HG03520 (cell line): ENCODE measurements around the gene MYH7B.

ENCODE experiments used
- ATAC-seq: cut with Tn5 transposase; IDR thresholded peaks from one replicate; pipeline ENCODE4 v1.9.1; 2021; ENCODE audit warnings: mild to moderate bottlenecking, moderate library complexity; ENCODE audit not compliant: unreplicated experiment

MYH7B gene

GRCh38 chr20:34955231-34956040 is at the start of gene MYH7B, which contains the start of gene GSS:
MYH7B (plus strand) TSS chr20:34955868; CDS start chr20:34978006, 22,138 bp downstream.
GSS (minus strand) TSS chr20:34955806; CDS start chr20:34951852, 3,954 bp downstream.
- peak; percentile 71 for ATAC-seq

GRCh38 chr20:34907616-34908469 is 47.8 kb upstream of the MYH7B start:
- no peak for ATAC-seq

DNA sequence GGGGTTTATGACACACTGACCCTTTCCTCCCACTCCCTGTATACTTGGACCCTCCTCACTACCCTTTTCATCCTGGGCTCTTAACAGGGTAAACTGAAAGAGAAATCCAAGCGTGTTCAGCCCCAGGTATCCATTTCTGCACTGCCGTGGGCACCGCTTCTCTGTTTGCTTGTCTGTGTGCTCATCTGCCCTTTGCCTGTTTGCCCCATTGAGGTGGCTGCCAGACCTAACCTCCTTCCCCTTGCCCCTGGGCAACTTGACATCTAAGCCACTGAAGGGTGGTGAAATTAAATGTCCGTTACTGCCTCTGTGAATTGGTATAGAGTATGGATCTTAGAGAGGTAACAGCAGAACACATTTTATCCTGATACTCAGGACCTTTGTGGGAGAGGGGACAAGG is 40.5 kb upstream of the MYH7B start:
- ATAC-seq, result no peak

DNA sequence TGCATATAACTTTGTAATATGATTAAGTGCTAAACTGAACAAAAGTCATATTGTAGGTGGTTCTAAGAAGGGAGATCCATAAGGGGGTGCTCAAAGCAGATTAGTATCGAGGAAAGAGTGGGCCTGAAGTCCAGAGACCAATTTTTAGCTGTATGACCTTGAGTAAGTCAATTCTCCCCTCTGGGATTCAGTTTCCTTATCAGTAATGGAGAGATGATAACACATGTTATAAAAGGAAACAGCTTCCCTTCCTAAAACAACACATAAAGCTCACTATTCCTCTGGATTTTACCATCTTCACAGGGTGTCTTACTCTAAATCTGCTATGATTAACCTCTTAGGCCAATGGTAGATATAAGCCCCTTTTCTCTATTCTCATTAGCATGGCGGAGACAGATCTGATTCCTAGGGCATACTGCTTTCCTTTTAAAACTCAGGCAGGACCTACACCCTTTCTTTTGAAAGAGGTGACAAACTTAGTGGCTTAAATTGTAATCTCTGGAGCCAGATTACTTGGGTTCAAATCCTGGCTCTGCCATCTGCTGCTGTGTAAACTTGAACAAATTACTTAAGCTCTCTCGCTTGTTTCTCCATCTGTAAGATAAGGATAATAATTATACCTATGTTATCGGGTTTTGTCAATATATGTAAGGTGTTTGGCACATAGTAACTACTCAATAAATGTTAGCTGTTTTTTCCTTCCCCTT is 39.8 kb upstream of the MYH7B start:
- ATAC-seq, result no peak

GRCh38 chr20:34916774-34917354 is 38.8 kb upstream of the MYH7B start:
- ATAC-seq, result no peak

DNA sequence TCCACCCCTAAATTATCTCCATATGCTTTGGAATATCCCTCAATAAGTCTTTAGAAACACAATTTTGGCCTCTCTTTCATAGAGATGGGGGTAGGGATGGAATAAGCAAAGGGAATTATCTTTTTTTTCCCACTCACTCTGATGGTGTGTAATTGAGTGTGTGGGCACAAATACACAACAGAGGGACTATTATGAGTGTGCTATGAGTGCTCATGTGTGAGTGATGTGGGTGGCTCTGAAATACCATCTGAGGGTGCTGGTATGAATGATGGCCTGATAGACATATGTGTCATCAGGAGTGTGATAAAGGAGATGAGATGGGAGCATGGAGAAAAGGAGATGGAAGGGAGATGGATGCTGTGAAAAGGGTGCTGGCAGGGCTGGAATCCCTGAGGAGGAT is 35.6 kb upstream of the MYH7B start:
- no peak for ATAC-seq

- ATAC-seq, result no peak
These were observed 34.2 kb upstream of the MYH7B start for GRCh38 chr20:34921436-34921835.

GRCh38 chr20:34922654-34923381 is 32.9 kb upstream of the MYH7B start:
- ATAC-seq, result no peak

- ATAC-seq, result no peak
These were observed 32.3 kb upstream of the MYH7B start for GRCh38 chr20:34923414-34923813.

GRCh38 chr20:34925341-34925740 is 30.3 kb upstream of the MYH7B start:
- no peak for ATAC-seq

GRCh38 chr20:34925981-34926380 is 29.7 kb upstream of the MYH7B start:
- ATAC-seq, result no peak

GRCh38 chr20:34926581-34926980 is 29.1 kb upstream of the MYH7B start:
- no peak for ATAC-seq

GRCh38 chr20:34927736-34928135 is 27.9 kb upstream of the MYH7B start:
- ATAC-seq, result no peak

GRCh38 chr20:34928411-34928810 is 27.3 kb upstream of the MYH7B start:
- no peak for ATAC-seq

DNA sequence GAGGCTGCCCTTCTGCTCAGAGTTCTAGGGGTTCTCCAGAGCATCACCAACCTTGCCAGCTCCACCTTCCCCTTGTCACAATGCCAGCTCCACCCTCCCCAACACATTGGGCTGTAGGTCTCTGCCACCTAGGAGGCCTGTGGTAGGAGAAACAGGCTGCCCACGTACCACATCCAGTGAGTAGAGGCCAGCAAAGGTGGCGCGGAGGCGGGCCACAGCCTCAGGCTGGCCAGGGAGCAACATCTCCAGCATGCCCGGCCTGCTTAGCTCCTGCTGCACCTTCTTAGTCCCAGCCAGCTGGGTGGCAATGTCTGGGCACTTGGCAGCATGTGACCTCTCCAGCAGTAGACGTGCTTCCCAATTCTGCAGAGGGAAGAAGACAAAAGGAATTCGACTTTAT is 23.9 kb upstream of the MYH7B start:
- ATAC-seq, result no peak

DNA sequence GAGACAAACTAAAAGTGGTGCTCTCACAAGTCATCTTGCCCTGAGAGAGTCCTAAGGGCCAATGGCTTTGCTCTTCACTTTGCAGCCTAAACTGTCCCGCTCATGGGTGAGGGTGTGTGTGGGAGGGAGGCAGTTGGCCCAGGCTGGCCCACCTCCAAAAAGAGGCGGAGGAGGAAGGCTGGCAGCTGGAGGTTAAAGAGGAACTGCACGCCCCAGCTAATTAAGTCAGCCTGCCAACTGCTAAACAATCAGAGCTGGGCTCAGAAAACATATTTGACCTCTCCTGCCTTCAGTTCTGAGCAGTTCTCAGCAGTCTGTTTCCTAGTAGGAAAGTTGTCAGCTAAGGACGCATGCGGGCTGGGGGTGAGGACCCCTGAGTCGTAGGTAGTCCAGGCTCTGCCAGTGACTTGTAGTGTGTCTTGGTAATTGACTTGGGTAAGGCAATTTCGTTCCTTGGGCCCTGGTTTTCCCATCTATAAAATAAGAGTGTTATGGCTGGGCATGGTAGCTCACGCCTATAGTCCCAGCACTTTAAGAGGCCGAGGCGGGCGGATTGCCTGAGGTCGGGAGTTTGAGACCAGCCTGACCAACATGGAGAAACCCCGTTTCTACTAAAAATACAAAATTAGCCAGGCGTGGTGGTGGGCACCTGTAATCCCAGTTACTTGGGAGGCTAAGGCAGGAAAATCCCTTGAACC is 17.1 kb upstream of the MYH7B start:
- no peak for ATAC-seq

DNA sequence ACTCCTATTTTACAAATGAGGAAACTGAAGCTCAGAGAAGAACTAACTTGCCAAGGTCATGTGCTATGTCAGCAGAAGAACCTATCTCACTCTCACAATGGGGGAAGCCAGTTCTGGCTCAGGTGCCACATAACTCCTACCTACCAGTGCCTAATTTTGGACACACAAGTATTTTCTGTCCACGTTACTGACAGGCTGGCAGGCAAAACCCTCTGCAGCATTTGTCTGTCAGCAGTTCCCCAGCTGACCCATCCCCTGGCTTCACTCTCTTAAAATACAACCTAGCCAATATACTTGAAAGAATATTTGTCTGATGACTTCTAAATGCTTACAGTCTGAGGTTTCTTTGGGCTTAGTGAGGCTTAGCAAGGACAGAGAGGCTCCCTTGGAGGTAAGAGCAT is 15.6 kb upstream of the MYH7B start:
- no peak for ATAC-seq

DNA sequence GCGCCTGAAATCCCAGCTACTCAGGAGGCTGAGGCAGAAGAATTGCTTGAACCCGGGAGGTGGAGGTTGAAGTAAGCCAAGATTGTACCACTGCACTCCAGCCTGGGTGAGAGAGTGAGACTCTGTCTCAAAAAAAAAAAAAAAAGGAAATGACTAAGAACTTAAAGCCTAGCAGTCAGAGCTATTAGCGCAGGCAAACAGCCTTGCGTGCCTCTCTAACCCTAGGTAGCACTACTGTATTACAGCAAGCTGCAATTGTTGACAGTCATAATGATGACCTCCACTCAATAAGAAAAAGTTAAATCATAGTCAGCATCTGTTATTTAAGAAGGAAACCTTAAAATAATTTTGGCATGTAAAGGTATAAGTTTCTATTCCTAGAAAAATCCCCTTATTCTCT is 14.4 kb upstream of the MYH7B start:
- no peak for ATAC-seq

DNA sequence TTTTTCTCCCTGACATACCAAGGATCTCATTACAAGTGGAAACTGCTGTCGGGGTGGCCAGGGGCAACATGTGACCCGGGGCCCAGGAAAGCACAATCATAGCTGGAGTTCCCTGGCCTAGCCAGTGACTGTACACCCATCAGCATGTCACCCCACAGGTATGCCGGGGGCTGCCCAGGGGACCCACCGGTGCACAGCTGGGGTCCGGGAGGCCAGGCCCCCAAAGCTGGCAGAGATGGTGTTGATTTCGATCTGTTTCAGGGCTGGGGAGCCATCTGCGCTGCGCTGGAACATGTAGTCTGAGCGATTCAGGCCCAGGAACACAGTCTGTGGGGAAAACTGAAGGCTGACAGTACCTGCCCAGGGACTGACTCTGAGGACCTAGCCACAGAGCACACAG is 13.4 kb upstream of the MYH7B start:
- no peak for ATAC-seq
